GM18499 (cell line): Measurements from ENCODE around the gene SRXN1.

ENCODE experiments used
- ATAC-seq: cut with Tn5 transposase; IDR thresholded peaks from one replicate; pipeline ENCODE4 v1.9.1; 2021; ENCODE audit warnings: moderate number of reproducible peaks; ENCODE audit not compliant: insufficient read depth, unreplicated experiment

Gene SRXN1

DNA sequence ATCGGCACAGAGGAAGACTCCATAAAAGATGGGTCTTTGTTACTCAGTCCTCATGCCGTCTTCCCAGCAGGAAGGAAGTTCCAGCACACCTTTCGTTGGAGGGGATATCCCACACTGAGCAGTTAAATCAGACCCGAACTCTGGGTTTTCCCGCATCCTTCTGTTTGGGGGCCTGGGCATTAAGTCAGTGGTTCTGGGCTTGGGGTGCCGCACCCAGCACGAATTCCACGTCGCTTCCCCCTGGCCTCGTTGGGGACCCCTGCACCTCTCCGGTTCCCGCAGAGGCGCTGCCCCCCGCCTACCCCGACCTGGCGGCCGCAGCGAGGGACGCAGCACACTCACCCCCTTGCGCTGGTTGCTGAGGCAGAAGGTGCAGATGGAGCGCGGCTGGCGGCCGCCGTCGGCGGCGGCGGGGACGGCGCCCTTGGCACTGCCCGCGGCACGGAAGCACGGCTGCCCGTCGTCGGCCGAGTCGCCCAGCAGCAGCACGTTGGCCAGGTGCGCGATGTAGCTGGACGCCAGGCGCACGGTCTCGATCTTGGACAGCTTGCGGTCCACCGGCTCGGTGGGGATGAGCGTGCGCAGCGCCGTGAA is 43.5 kb downstream of the SRXN1 start:
- ATAC-seq, result no peak

DNA sequence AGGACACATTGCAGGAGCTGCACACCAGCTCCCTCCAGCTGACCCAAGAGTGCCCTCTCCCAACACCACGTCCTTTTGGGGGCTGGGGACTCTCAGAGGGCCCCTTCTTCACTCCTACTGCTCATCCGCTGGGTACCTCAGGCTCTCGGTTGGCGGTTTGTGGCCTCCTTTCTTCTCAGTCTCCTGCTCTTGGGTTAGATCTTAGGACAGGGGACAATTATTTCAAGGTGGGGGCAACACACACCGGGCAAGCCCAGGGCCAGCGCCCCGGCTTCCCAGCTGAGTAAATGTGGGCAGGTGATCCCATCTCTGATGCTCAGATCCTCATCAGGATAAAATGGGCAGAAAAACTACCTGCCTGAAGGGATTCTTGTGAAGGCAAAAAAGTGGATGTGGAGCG is 44.0 kb downstream of the SRXN1 start:
- no peak for ATAC-seq

- ATAC-seq, result no peak
These were observed 45.5 kb downstream of the SRXN1 start for GRCh38 chr20:607476-607875.

GRCh38 chr20:605237-605636 is 47.8 kb downstream of the SRXN1 start:
- no peak for ATAC-seq

DNA sequence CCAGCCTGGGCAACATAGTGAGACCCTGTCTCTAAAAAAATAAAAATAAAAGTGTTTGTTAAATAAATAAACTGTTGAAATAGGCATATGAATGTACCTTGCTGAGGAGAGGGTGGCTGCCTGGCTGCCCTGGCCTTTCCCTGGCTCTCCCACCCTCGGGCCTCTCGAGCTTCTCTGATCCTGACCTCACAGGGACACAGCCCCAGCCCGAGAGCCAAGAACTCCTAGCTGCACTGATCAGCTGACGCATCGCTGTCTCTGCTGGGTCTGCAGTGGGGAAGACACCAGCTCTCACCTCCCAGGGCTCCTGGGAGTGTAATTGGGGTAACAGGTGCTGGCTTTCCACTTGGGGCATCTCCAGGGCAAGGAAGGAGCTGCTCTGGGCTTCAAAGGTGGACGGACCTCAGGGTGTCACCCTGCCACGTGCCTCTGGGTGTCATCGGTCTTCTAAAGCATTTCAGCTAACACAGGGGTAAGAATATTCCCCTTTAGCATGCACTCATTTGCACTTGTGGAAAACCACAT is 49.8 kb downstream of the SRXN1 start:
- ATAC-seq, result no peak

DNA sequence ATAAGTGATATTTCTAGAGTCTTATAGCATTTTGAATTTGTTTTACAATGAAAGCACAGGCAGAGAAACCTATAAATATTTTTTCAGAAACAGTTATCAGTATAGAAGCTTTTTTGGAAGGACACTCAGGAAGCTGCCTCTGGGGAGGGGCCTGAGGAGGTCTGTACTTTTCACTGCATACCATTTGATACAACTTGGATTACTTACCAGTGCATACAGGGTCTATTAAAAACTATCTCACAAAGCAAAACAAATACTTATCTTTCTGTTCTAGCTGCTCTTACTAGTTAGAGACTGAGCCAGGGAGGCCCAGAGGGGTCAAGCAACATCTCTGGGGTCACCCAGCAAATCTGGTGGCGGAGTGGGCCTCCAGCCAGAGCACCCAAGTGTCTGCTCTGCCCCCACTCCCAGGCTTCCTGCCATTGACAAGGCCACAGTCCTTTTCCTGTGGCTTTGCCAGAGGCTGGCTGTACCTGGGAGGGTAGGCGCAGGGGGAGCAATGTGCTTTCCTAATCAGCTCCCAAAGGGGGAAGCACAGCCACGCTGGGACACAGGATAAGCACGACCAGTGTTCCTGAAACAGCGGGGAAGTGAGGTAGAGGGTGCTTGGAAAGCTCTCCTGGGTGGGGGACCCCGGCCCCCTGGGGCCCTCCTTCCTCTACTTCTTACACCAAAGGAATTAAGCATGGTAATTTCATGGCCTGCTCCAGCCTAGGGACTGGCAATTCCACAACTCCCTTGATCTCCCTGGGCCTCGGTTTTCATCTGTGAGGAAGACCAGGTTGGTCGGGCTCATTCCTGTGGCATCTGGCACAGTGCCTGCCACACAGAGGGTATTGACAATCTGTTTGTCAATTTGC is 50.7 kb downstream of the SRXN1 start:
- ATAC-seq, result no peak

- ATAC-seq, result no peak
These were observed 52.3 kb downstream of the SRXN1 start for GRCh38 chr20:600736-601135.

- ATAC-seq, result no peak
These were observed 52.9 kb downstream of the SRXN1 start for GRCh38 chr20:600141-600540.

- ATAC-seq, result no peak
These were observed 54.7 kb downstream of the SRXN1 start for GRCh38 chr20:598133-598850.

- no peak for ATAC-seq
These were observed 55.4 kb downstream of the SRXN1 start for GRCh38 chr20:597560-597959.
